Measurements from ENCODE around the gene NAV1. TPM values are rescaled to one million over a fixed set of nuclear protein-coding genes. Genes with fewer than 3 reads are reported as not detected.

NAV1 gene
- total RNA-seq, 4 donors from 2014 or later: 18.1 to 25.5 (median 21.0) TPM

- no peak for DNase-seq
- no peak overlapping the region for H3K4me3 ChIP-seq
- 94% methylated on average over 5 of the region's 5 CpGs for WGBS, 2 donors
- no peaks in the 10 kb centered on the region for H3K36me3 ChIP-seq
- H3K27ac ChIP-seq: no peak overlapping the region
- peaks cover 13 to 21% (median 15%) of the 10 kb centered on the region in 3 donors for H3K4me1 ChIP-seq
- intact Hi-C loops (cut with DNase I): loop anchor here (10.0 kb wide), 1 partner anchor 267 kb away; no protein-coding TSS in a partner anchor
- TF ChIP-seq, protein P1, sequence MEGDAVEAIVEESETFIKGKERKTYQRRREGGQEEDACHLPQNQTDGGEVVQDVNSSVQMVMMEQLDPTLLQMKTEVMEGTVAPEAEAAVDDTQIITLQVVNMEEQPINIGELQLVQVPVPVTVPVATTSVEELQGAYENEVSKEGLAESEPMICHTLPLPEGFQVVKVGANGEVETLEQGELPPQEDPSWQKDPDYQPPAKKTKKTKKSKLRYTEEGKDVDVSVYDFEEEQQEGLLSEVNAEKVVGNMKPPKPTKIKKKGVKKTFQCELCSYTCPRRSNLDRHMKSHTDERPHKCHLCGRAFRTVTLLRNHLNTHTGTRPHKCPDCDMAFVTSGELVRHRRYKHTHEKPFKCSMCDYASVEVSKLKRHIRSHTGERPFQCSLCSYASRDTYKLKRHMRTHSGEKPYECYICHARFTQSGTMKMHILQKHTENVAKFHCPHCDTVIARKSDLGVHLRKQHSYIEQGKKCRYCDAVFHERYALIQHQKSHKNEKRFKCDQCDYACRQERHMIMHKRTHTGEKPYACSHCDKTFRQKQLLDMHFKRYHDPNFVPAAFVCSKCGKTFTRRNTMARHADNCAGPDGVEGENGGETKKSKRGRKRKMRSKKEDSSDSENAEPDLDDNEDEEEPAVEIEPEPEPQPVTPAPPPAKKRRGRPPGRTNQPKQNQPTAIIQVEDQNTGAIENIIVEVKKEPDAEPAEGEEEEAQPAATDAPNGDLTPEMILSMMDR (IDR thresholded peaks at IDR 0.05): no peak
- TF ChIP-seq POLR2A (IDR thresholded peaks at IDR 0.05): no peak
- no peaks in the 10 kb centered on the region for H3K9me3 ChIP-seq
- no peaks in the 10 kb centered on the region for H3K27me3 ChIP-seq
Measured at GRCh38 chr1:201527879-201528278, 11.0 kb upstream of the NAV1 start.

- intact Hi-C loops (cut with DNase I): loop anchor here (10.0 kb wide), 1 partner anchor 266 kb away; no protein-coding TSS in a partner anchor
- Histone ChIP-seq H3K27me3 (no peaks in the 10 kb centered on the region), H3K4me1 (peaks cover 13 to 21% (median 15%) of the 10 kb centered on the region in 3 donors), H3K9me3 (no peaks in the 10 kb centered on the region), H3K36me3 (no peaks in the 10 kb centered on the region), H3K27ac (no peak overlapping the region), H3K4me3 (no peak overlapping the region)
- TF ChIP-seq, protein P1 (IDR thresholded peaks at IDR 0.05): no peak
- TF ChIP-seq POLR2A (IDR thresholded peaks at IDR 0.05): no peak
- 80 to 85% methylated on average over 3 of the region's 3 CpGs for WGBS, 2 donors
- DNase-seq: no peak
Measured at GRCh38 chr1:201528631-201529252, 10.2 kb upstream of the NAV1 start.

GRCh38 chr1:201530741-201531531 is 8.0 kb upstream of the NAV1 start:
- WGBS, 2 donors: 45 to 57% methylated on average over 6 to 25 of the region's 26 CpGs
- peaks cover 0 to 3% (median 0%) of the 10 kb centered on the region in 4 donors for H3K27me3 ChIP-seq
- H3K4me1 ChIP-seq: peaks cover 15 to 36% (median 24%) of the 10 kb centered on the region in 3 donors
- H3K4me3 ChIP-seq: no peak overlapping the region
- DNase-seq: no peak
- intact Hi-C loops (cut with DNase I): no loop called here
- H3K9me3 ChIP-seq: no peaks in the 10 kb centered on the region
- TF ChIP-seq, protein P1 (IDR thresholded peaks at IDR 0.05): peak; percentile 49 to 83 (median 74)
- TF ChIP-seq POLR2A (IDR thresholded peaks at IDR 0.05): no peak
- no peaks in the 10 kb centered on the region for H3K36me3 ChIP-seq
- H3K27ac ChIP-seq: peak overlapping the region; percentile 13 to 64 (median 44)

DNA sequence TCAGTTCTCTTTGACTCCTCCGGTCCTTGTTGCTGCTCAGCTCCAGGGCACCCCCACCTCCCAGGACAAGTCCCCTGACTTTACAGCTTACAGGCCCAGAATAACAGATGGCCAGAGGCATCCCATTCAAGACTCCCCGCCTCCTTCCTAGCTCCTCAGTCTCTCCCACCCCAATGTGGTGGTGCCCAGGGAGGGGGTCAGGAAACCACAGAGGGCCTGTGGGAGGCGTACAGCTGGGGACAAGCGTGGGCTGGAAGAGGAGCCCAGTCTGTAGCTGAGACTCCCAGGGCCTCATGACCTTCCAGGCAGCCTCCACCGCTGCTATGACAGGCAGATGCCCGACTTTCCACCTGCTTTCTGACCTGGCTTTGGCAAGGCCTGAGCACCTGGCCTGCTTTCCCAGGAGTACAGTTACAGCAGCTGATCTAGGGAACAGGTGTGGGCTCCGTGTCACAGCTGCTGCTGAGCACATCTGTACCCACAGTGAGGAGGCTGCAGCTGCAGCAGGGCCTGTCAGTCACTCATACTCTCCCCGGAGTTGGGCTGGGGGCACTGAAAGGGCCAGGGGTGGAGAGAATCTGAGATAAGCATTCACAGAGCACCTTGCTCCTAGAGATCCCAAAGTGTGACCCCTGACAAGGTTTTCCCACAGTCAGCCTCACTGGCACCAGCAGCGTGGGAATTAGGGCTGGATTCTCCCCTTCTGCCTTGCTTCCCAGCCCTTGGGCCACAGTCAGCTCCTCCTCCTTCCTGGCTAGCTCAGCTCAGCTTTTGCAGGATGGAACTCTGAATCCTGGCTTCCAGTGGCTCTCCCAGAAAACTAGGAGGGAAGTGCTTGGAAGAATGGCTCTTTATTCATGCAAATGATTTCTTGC is 7.1 kb upstream of the NAV1 start:
- Histone ChIP-seq H3K4me3 (no peak overlapping the region), H3K4me1 (peaks cover 22 to 44% (median 33%) of the 10 kb centered on the region in 3 donors), H3K9me3 (no peaks in the 10 kb centered on the region), H3K27me3 (peaks cover 0 to 12% (median 0%) of the 10 kb centered on the region in 4 donors), H3K27ac (peak overlapping the region in 3 of 4 donors; percentile 34 to 64 (median 53)), H3K36me3 (no peaks in the 10 kb centered on the region)
- TF ChIP-seq POLR2A (IDR thresholded peaks at IDR 0.05): no peak
- TF ChIP-seq, protein P1 (IDR thresholded peaks at IDR 0.05): no peak
- intact Hi-C loops (cut with DNase I): no loop called here
- DNase-seq: no peak
- 56 to 70% methylated on average over 2 to 3 of the region's 9 CpGs for WGBS, 2 donors

All from esophagus squamous epithelium (tissue), 5 donors.